Stimulated activated CD4-positive, alpha-beta T cell treated with anti-CD3 and anti-CD28 coated beads, Interleukin-1b, Interleukin-23, amount 100 ng/mL, for 24 hours (primary cell): Measurements from ENCODE around the gene ELMOD3.
"Not testable (repeated sequence)": the region's sequence is repeated elsewhere in the genome, so short reads cannot be mapped to it uniquely, and the experiment has no call there.

Experiments used
- DNase-seq, 4 experiments: peaks; one replicate each; pipeline ENCODE4 v3.0.0-alpha.2; 2020; ENCODE audit warnings: low read depth in 4 of 4, low spot score in 1 of 4

Gene ELMOD3

GRCh38 chr2:85371045-85371444 lies 16.5 kb downstream of the ELMOD3 start:
- DNase-seq, result no peak

- DNase-seq, result no peak
These were observed 21.9 kb downstream of the ELMOD3 start for GRCh38 chr2:85376291-85377065.

GRCh38 chr2:85377083-85377482 lies 22.5 kb downstream of the ELMOD3 start:
- DNase-seq, result no peak

- no peak for DNase-seq
These were observed 23.7 kb downstream of the ELMOD3 start for GRCh38 chr2:85378257-85378656.

- no peak for DNase-seq
These were observed 25.5 kb downstream of the ELMOD3 start for GRCh38 chr2:85380048-85380447.

GRCh38 chr2:85383151-85383550 lies 28.6 kb downstream of the ELMOD3 start:
- DNase-seq, result not testable (repeated sequence)

GRCh38 chr2:85383850-85384249 lies 29.3 kb downstream of the ELMOD3 start:
- no peak for DNase-seq

- DNase-seq, result no peak
These were observed 31.2 kb downstream of the ELMOD3 start for GRCh38 chr2:85385746-85386145.

GRCh38 chr2:85387754-85388153 lies 33.2 kb downstream of the ELMOD3 start:
- no peak for DNase-seq

GRCh38 chr2:85388878-85389538 lies 34.4 kb downstream of the ELMOD3 start:
- DNase-seq, result no peak

GRCh38 chr2:85390941-85391669 lies 36.5 kb downstream of the ELMOD3 start:
- DNase-seq, result peak; percentile 35 to 59 (median 54)

- no peak for DNase-seq
These were observed 39.3 kb downstream of the ELMOD3 start for GRCh38 chr2:85393836-85394235.

- no peak for DNase-seq
These were observed 39.7 kb downstream of the ELMOD3 start for GRCh38 chr2:85394261-85394681.

GRCh38 chr2:85394976-85395375 lies 40.4 kb downstream of the ELMOD3 start:
- DNase-seq, result no peak

GRCh38 chr2:85395912-85396475 lies 41.4 kb downstream of the ELMOD3 start:
- DNase-seq, result no peak

- DNase-seq, result no peak
These were observed 42.2 kb downstream of the ELMOD3 start for GRCh38 chr2:85396531-85397470.

GRCh38 chr2:85397925-85398331 lies 43.4 kb downstream of the ELMOD3 start:
- no peak for DNase-seq

GRCh38 chr2:85398426-85399182 lies 44.0 kb downstream of the ELMOD3 start:
- no peak for DNase-seq

GRCh38 chr2:85399183-85399455 lies 44.5 kb downstream of the ELMOD3 start:
- DNase-seq, result no peak

- DNase-seq, result no peak
These were observed 45.5 kb downstream of the ELMOD3 start for GRCh38 chr2:85400023-85400422.
